GM21423 (cell line): ENCODE data around the gene LHCGR.
"Not testable (repeated sequence)": the region's sequence is repeated elsewhere in the genome, so short reads cannot be mapped to it uniquely, and the experiment has no call there.

Experiments used
- ATAC-seq: cut with Tn5 transposase; IDR thresholded peaks from one replicate; pipeline ENCODE4 v1.9.1; 2021; ENCODE audit warnings: mild to moderate bottlenecking, moderate library complexity; ENCODE audit not compliant: unreplicated experiment

The LHCGR gene

GRCh38 chr2:48747319-48747718, 8.2 kb downstream of the LHCGR start:
- ATAC-seq, result no peak

- ATAC-seq, result not testable (repeated sequence)
These were observed 16.3 kb downstream of the LHCGR start for GRCh38 chr2:48739236-48739635.

GRCh38 chr2:48738806-48739205, 16.7 kb downstream of the LHCGR start:
- ATAC-seq, result no peak

- no peak for ATAC-seq
These were observed 19.3 kb downstream of the LHCGR start for GRCh38 chr2:48736251-48736650.

- ATAC-seq, result no peak
These were observed 20.8 kb downstream of the LHCGR start for GRCh38 chr2:48734576-48735303.

GRCh38 chr2:48733067-48733503, 22.4 kb downstream of the LHCGR start:
- no peak for ATAC-seq

GRCh38 chr2:48728840-48729239, 26.7 kb downstream of the LHCGR start:
- ATAC-seq, result no peak

GRCh38 chr2:48728295-48728694, 27.2 kb downstream of the LHCGR start:
- no peak for ATAC-seq

- no peak for ATAC-seq
These were observed 28.0 kb downstream of the LHCGR start for GRCh38 chr2:48727560-48727959.

GRCh38 chr2:48725696-48726494, 29.6 kb downstream of the LHCGR start:
- ATAC-seq, result no peak

GRCh38 chr2:48724278-48724677, 31.2 kb downstream of the LHCGR start:
- no peak for ATAC-seq

- ATAC-seq, result no peak
These were observed 32.4 kb downstream of the LHCGR start for GRCh38 chr2:48723129-48723528.

- no peak for ATAC-seq
These were observed 33.1 kb downstream of the LHCGR start for GRCh38 chr2:48722391-48722790.

- ATAC-seq, result no peak
These were observed 34.4 kb downstream of the LHCGR start for GRCh38 chr2:48721158-48721557.

GRCh38 chr2:48719480-48720177, 35.9 kb downstream of the LHCGR start:
- no peak for ATAC-seq

- no peak for ATAC-seq
These were observed 37.7 kb downstream of the LHCGR start for GRCh38 chr2:48717846-48718245.

GRCh38 chr2:48715956-48716355, 39.6 kb downstream of the LHCGR start:
- no peak for ATAC-seq

- ATAC-seq, result no peak
These were observed 40.3 kb downstream of the LHCGR start for GRCh38 chr2:48715042-48715899.

GRCh38 chr2:48714245-48714644, 41.3 kb downstream of the LHCGR start:
- no peak for ATAC-seq

- ATAC-seq, result no peak
These were observed 41.9 kb downstream of the LHCGR start for GRCh38 chr2:48713647-48714046.

GRCh38 chr2:48712151-48712550, 43.4 kb downstream of the LHCGR start:
- ATAC-seq, result no peak
